A549 (cell line): Measurements from ENCODE around the gene SLC24A2.

ENCODE experiments used
- CEBPB ChIP-seq, 2 experiments: fragments of >200 bp in 1 of 2; sonication (Bioruptor Twin) in 1 of 2; formaldehyde crosslinking in 1 of 2; IDR thresholded peaks; 2 replicates each; pipeline ENCODE4 v1.6.1; 2012 to 2016
- GATA3 ChIP-seq: IDR thresholded peaks from 2 replicates; pipeline ENCODE4 v1.6.1; 2012; ENCODE audit warnings: borderline replicate concordance
- MAFK ChIP-seq: fragments of 450-650 bp; IDR thresholded peaks from 2 replicates; pipeline ENCODE4 v1.6.1; 2014; ENCODE audit not compliant: partially characterized antibody
- MYC ChIP-seq: IDR thresholded peaks from 2 replicates; pipeline ENCODE4 v1.6.1; 2012; ENCODE audit warnings: mild to moderate bottlenecking, inconsistent platforms, low read length, improper control_type of control experiment, borderline replicate concordance
- POLR2A ChIP-seq: IDR thresholded peaks from 2 replicates; pipeline ENCODE4 v1.6.1; 2012; ENCODE audit warnings: mild to moderate bottlenecking, low read length
- RAD21 ChIP-seq, 2 experiments: fragments of >200 bp in 1 of 2; sonication (Bioruptor Twin) in 1 of 2; formaldehyde crosslinking in 1 of 2; IDR thresholded peaks in 1 of 2; conservative IDR thresholded peaks in 1 of 2; 2 replicates in 1 of 2; 3 replicates in 1 of 2; pipeline ENCODE4 v1.6.1; 2012 to 2018; ENCODE audit warnings: inconsistent platforms in 1 of 2
- SREBF2 ChIP-seq: fragments of 450-650 bp; IDR thresholded peaks from 2 replicates; pipeline ENCODE4 v1.6.1; 2014; ENCODE audit warnings: mild to moderate bottlenecking, moderate library complexity
- TP53 ChIP-seq: fragments of 250-450 bp; sonication (Bioruptor Pico); IDR thresholded peaks from 2 replicates; pipeline ENCODE4 v1.5.0; 2021; ENCODE audit warnings: mild to moderate bottlenecking, moderate library complexity
- ZFP36 ChIP-seq: fragments of 450-650 bp; IDR thresholded peaks from 2 replicates; pipeline ENCODE4 v1.6.1; 2014; ENCODE audit warnings: borderline replicate concordance; ENCODE audit not compliant: partially characterized antibody
- TF ChIP-seq, protein P1 (sequence below): fragments of >200 bp; sonication (Bioruptor Twin); formaldehyde crosslinking; IDR thresholded peaks from 3 replicates; pipeline ENCODE4 v1.5.1; 2016
- TF ChIP-seq, protein P2 (sequence below): IDR thresholded peaks from 2 replicates; pipeline ENCODE4 v1.6.1; 2012

DNA sequence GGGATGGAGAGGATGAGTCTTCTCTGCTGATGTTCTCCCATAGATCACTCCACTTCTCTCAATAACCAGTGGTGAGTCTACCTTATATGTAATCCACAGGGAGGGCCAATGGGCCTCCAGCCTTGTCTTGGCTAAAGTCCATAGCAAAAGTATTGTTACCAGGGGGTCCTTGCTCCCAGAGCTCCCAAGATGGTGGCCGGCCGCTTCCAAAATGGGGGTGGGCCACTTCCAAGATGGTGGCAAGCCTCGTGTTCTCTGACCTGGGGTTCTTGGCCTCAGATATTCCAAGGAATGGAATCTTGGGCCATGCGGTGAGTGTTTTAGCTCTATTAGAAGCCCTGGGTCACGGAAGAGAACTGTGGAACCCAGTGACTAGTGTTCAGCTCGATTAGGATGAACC, 12.0 kb upstream of the SLC24A2 start:
- TF ChIP-seq MAFK: no peak
- TF ChIP-seq, protein P1, sequence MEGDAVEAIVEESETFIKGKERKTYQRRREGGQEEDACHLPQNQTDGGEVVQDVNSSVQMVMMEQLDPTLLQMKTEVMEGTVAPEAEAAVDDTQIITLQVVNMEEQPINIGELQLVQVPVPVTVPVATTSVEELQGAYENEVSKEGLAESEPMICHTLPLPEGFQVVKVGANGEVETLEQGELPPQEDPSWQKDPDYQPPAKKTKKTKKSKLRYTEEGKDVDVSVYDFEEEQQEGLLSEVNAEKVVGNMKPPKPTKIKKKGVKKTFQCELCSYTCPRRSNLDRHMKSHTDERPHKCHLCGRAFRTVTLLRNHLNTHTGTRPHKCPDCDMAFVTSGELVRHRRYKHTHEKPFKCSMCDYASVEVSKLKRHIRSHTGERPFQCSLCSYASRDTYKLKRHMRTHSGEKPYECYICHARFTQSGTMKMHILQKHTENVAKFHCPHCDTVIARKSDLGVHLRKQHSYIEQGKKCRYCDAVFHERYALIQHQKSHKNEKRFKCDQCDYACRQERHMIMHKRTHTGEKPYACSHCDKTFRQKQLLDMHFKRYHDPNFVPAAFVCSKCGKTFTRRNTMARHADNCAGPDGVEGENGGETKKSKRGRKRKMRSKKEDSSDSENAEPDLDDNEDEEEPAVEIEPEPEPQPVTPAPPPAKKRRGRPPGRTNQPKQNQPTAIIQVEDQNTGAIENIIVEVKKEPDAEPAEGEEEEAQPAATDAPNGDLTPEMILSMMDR: no peak
- no peak for TF ChIP-seq RAD21 (conservative IDR thresholded peaks at IDR 0.05 in 1 of 2, IDR thresholded peaks at IDR 0.05 in 1 of 2)
- TF ChIP-seq SREBF2: no peak
- TF ChIP-seq POLR2A: no peak
- TF ChIP-seq MYC: no peak
- no peak for TF ChIP-seq CEBPB (IDR thresholded peaks at IDR 0.05)
- no peak for TF ChIP-seq ZFP36
- no peak for TF ChIP-seq GATA3
- TF ChIP-seq TP53 (CRISPR knock-in tag): no peak
- TF ChIP-seq, protein P2, sequence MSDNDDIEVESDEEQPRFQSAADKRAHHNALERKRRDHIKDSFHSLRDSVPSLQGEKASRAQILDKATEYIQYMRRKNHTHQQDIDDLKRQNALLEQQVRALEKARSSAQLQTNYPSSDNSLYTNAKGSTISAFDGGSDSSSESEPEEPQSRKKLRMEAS: no peak
